GM21423 (cell line): Measurements from ENCODE around the gene ATXN1L.
"Not testable (repeated sequence)": the region's sequence is repeated elsewhere in the genome, so short reads cannot be mapped to it uniquely, and the experiment has no call there.

Experiments used
- ATAC-seq: cut with Tn5 transposase; IDR thresholded peaks from one replicate; pipeline ENCODE4 v1.9.1; 2021; ENCODE audit warnings: mild to moderate bottlenecking, moderate library complexity; ENCODE audit not compliant: unreplicated experiment

ATXN1L gene

GRCh38 chr16:71852561-71852960, 6.8 kb downstream of the ATXN1L start:
- no peak for ATAC-seq

- peak; percentile 64 for ATAC-seq
These were observed 7.6 kb downstream of the ATXN1L start for GRCh38 chr16:71853413-71853812.

GRCh38 chr16:71854369-71854948, 8.7 kb downstream of the ATXN1L start:
- ATAC-seq: no peak

- no peak for ATAC-seq
These were observed 10.3 kb downstream of the ATXN1L start for GRCh38 chr16:71855937-71856662.

- no peak for ATAC-seq
These were observed 14.2 kb downstream of the ATXN1L start for GRCh38 chr16:71859762-71860521.

GRCh38 chr16:71863995-71864394, 18.2 kb downstream of the ATXN1L start:
- no peak for ATAC-seq

- no peak for ATAC-seq
These were observed 19.5 kb downstream of the ATXN1L start for GRCh38 chr16:71865173-71865863.

GRCh38 chr16:71867175-71867574, 21.4 kb downstream of the ATXN1L start:
- not testable (repeated sequence) for ATAC-seq

- no peak for ATAC-seq
These were observed 22.2 kb downstream of the ATXN1L start for GRCh38 chr16:71867939-71868338.

- ATAC-seq: no peak
These were observed 23.3 kb downstream of the ATXN1L start for GRCh38 chr16:71869089-71869488.

- ATAC-seq: no peak
These were observed 25.0 kb downstream of the ATXN1L start for GRCh38 chr16:71870818-71871217.

- ATAC-seq: no peak
These were observed 27.4 kb downstream of the ATXN1L start for GRCh38 chr16:71873199-71873598.

- ATAC-seq: no peak
These were observed 33.1 kb downstream of the ATXN1L start for GRCh38 chr16:71878911-71879310.

- no peak for ATAC-seq
These were observed 34.4 kb downstream of the ATXN1L start for GRCh38 chr16:71880176-71880575.

- ATAC-seq: peak; percentile 8
These were observed 36.9 kb downstream of the ATXN1L start for GRCh38 chr16:71882505-71883167.

- peak; percentile 35 for ATAC-seq
These were observed 37.5 kb downstream of the ATXN1L start for GRCh38 chr16:71883168-71883848.

GRCh38 chr16:71883849-71884638, 38.3 kb downstream of the ATXN1L start, which contains the start of gene ZNF821:
Gene ZNF821, minus strand, starts transcription at chr16:71884182. Its CDS starts 4,236 bp downstream, at chr16:71879946.
- ATAC-seq: peak; percentile 47

- ATAC-seq: no peak
These were observed 39.5 kb downstream of the ATXN1L start for GRCh38 chr16:71885261-71885650.

- no peak for ATAC-seq
These were observed 43.4 kb downstream of the ATXN1L start for GRCh38 chr16:71889147-71889546.
